KMS-11 (cell line): ENCODE measurements around the gene ARVCF.

ENCODE experiments used
- H2AFZ ChIP-seq: fragments of 200-600 bp; sonication (generic); 2 replicates; pipeline ENCODE4 v1.6.1; 2016; ENCODE audit warnings: antibody characterized with exemption, mixed run types, low read depth
- H3K27ac ChIP-seq: fragments of 200-600 bp; sonication (generic); 2 replicates; pipeline ENCODE4 v1.6.1; 2016; ENCODE audit warnings: mild to moderate bottlenecking, mixed run types
- H3K27me3 ChIP-seq: fragments of 200-600 bp; sonication (generic); 2 replicates; pipeline ENCODE4 v1.6.1; 2017; ENCODE audit warnings: mild to moderate bottlenecking, low read depth, mixed run types, moderate library complexity; ENCODE audit not compliant: insufficient read depth
- H3K36me3 ChIP-seq: fragments of 200-600 bp; sonication (generic); 2 replicates; pipeline ENCODE4 v1.6.1; 2017; ENCODE audit warnings: mild to moderate bottlenecking, mixed run types; ENCODE audit not compliant: insufficient read depth
- H3K4me1 ChIP-seq: fragments of 200-600 bp; sonication (generic); 2 replicates; pipeline ENCODE4 v1.6.1; 2016; ENCODE audit warnings: mild to moderate bottlenecking, low read depth, mixed run types; ENCODE audit not compliant: poor library complexity, severe bottlenecking
- H3K4me2 ChIP-seq: fragments of 200-600 bp; sonication (generic); 2 replicates; pipeline ENCODE4 v1.7.0; 2016; ENCODE audit warnings: mild to moderate bottlenecking, mixed run types
- H3K4me3 ChIP-seq: fragments of 200-600 bp; sonication (generic); IDR thresholded peaks from 2 replicates; pipeline ENCODE4 v1.6.1; 2017; ENCODE audit warnings: low read depth, low read length, mixed read lengths; ENCODE audit not compliant: insufficient read depth
- H3K79me2 ChIP-seq: fragments of 200-600 bp; sonication (generic); 2 replicates; pipeline ENCODE4 v1.6.1; 2016; ENCODE audit warnings: low read depth, mixed run types; ENCODE audit not compliant: insufficient read depth
- H3K9ac ChIP-seq: fragments of 200-600 bp; sonication (generic); 2 replicates; pipeline ENCODE4 v1.6.1; 2016; ENCODE audit warnings: mild to moderate bottlenecking, mixed run types
- H4K20me1 ChIP-seq: fragments of 200-600 bp; sonication (generic); 2 replicates; pipeline ENCODE4 v1.6.1; 2016; ENCODE audit warnings: mild to moderate bottlenecking, mixed run types; ENCODE audit not compliant: insufficient read depth
- TF ChIP-seq, protein P1 (sequence below): fragments of 200-600 bp; sonication (generic); conservative IDR thresholded peaks from 2 replicates; pipeline ENCODE4 v1.6.1; 2017; ENCODE audit warnings: low read depth, mild to moderate bottlenecking, antibody characterized with exemption, low read length, moderate library complexity, mixed read lengths

Gene ARVCF

DNA sequence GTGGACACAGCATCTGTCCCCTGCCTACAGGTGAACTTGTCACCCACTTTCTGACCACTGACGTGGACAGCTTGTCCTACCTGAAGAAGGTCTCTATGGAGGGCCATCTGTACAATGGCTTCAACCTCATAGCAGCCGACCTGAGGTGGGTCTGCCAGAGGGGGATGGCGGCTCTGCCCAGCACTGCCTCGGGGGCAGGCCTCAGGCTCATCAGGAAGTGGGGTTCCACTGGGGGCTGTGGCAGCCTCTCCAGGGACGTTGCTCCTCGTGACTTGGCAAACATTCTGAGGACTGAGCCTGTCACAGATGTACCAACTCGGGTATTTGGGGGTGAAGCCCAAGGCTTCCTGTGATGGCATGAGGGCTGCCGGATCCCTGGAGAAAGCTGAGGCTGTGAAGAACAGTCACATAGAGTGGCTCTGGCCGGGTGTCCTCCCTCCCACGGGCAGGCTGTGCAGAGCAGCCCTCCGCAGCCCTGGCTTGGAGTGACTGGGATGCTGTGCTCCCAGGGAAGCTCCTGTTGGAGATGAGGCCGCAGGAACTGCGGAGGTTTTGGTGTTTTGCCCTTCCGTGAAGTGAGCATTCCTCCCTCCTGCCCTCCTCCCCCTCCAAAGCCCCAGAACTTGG, 36.9 kb upstream of the ARVCF start:
- Histone ChIP-seq H3K4me3 (no peak overlapping the region), H2AFZ (no peak overlapping the region), H3K36me3 (no peaks in the 10 kb centered on the region), H4K20me1 (no peaks in the 10 kb centered on the region), H3K9ac (no peak overlapping the region), H3K4me2 (no peak overlapping the region), H3K27ac (no peak overlapping the region), H3K79me2 (no peaks in the 10 kb centered on the region), H3K27me3 (no peaks in the 10 kb centered on the region), H3K4me1 (no peaks in the 10 kb centered on the region)
- TF ChIP-seq, protein P1, sequence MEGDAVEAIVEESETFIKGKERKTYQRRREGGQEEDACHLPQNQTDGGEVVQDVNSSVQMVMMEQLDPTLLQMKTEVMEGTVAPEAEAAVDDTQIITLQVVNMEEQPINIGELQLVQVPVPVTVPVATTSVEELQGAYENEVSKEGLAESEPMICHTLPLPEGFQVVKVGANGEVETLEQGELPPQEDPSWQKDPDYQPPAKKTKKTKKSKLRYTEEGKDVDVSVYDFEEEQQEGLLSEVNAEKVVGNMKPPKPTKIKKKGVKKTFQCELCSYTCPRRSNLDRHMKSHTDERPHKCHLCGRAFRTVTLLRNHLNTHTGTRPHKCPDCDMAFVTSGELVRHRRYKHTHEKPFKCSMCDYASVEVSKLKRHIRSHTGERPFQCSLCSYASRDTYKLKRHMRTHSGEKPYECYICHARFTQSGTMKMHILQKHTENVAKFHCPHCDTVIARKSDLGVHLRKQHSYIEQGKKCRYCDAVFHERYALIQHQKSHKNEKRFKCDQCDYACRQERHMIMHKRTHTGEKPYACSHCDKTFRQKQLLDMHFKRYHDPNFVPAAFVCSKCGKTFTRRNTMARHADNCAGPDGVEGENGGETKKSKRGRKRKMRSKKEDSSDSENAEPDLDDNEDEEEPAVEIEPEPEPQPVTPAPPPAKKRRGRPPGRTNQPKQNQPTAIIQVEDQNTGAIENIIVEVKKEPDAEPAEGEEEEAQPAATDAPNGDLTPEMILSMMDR: no peak

DNA sequence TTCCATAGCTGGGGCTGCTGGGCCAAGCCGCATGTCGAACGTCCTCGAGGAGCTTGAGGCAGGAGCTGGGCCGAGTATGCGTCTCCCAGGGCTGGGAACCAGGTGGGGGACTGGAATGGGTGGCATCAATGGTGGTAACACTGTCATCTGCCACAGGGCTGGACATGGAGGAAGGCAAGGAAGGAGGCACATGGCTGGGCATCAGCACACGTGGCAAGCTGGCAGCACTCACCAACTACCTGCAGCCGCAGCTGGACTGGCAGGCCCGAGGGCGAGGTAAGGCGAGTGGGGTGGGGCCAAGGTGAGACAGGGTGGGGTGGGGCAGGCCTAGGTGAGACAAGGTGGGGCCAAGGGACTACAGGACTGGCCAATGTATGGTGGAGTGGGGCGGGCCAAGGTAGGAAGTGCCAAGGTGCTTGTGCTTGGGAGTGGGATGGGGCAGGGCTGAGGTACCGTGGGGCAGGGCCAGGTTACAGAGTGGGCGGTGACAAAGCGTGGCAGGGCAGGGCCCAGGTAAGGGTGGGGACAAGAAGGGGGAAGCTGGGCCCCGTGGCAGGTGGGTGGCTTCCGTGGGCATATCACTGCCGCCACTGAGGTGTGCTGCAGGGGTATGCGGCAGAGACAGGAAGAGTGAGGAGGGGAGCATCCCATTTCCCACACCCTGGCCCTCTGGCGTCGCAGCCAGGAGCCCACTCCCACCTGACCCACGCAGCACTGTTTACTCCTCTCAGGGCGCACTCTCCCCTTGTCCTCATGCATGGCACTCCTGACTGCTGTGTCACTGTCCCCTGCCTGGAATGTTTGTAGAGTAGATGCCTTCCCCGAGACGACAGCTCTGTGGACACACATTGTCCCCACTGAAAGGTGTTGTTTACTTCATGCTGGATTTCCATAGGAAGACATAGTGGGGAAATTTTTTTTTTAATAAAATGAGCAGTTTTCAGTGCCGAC, 36.0 kb upstream of the ARVCF start:
- Histone ChIP-seq H3K36me3 (no peaks in the 10 kb centered on the region), H3K4me2 (no peak overlapping the region), H3K4me3 (no peak overlapping the region), H3K79me2 (no peaks in the 10 kb centered on the region), H3K4me1 (no peaks in the 10 kb centered on the region), H3K9ac (no peak overlapping the region), H3K27me3 (no peaks in the 10 kb centered on the region), H2AFZ (no peak overlapping the region), H3K27ac (no peak overlapping the region), H4K20me1 (no peaks in the 10 kb centered on the region)
- TF ChIP-seq, protein P1: no peak

DNA sequence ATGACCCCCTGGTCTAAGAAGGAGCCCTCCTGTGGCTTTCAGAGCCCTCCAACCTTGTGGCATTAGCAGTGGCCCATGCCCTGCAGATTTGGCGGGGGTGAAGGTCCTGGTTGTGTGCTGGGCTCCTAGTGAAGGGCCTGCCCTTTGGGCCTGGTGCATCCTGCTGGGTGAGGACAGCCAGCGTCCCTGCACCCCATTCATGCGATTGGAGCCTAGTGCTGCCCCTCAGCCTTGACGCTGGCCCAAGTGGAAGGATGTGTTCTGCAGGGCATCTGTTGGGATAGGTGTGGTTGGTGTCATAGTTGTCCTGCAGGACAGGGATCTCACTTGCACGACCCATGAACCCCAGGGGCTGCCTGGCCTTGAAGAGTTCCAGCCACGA, 35.3 kb upstream of the ARVCF start:
- no peak overlapping the region for H3K4me2 ChIP-seq
- TF ChIP-seq, protein P1: no peak
- H3K27me3 ChIP-seq: no peaks in the 10 kb centered on the region
- H2AFZ ChIP-seq: no peak overlapping the region
- H3K79me2 ChIP-seq: no peaks in the 10 kb centered on the region
- H4K20me1 ChIP-seq: no peaks in the 10 kb centered on the region
- no peak overlapping the region for H3K4me3 ChIP-seq
- no peaks in the 10 kb centered on the region for H3K36me3 ChIP-seq
- no peak overlapping the region for H3K9ac ChIP-seq
- H3K27ac ChIP-seq: no peak overlapping the region
- no peaks in the 10 kb centered on the region for H3K4me1 ChIP-seq

DNA sequence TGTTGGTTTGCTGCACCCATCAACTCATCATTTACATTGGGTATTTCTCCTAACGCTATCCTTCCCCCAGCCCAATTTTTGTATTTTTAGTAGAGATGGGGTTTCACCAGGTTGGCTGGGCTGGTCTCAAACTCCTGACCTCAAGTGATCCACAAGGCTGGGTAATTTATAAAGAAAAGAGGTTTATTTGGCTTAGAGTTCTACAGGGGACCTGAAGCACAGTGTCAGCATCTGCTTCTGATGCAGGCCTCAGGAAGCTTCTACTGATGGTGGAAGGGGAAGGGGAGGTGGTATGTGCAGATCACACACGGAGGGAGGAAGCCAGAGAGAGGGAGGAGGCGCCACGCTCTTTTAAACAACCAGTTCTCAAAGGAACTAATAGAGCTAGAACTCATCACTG, 30.1 kb upstream of the ARVCF start:
- Histone ChIP-seq H3K9ac (no peak overlapping the region), H4K20me1 (no peaks in the 10 kb centered on the region)

More for the DNA sequence above, 30.1 kb upstream of the ARVCF start:
- Histone ChIP-seq H3K36me3 (no peaks in the 10 kb centered on the region), H3K27ac (no peak overlapping the region), H3K27me3 (no peaks in the 10 kb centered on the region), H3K79me2 (no peaks in the 10 kb centered on the region), H2AFZ (no peak overlapping the region), H3K4me3 (no peak overlapping the region), H3K4me2 (no peak overlapping the region), H3K4me1 (no peaks in the 10 kb centered on the region)
- TF ChIP-seq, protein P1: no peak
